HG03520 (cell line): ENCODE measurements around the gene ATP8B4.
"Not testable (repeated sequence)": the region's sequence is repeated elsewhere in the genome, so short reads cannot be mapped to it uniquely, and the experiment has no call there.

Experiments used
- ATAC-seq: cut with Tn5 transposase; IDR thresholded peaks from one replicate; pipeline ENCODE4 v1.9.1; 2021; ENCODE audit warnings: mild to moderate bottlenecking, moderate library complexity; ENCODE audit not compliant: unreplicated experiment

Gene ATP8B4

GRCh38 chr15:50119063-50120040 lies at the start of gene ATP8B4:
ATP8B4 (minus strand) TSS chr15:50119233; CDS start chr15:50106966, 12,267 bp downstream.
- ATAC-seq: no peak

GRCh38 chr15:50168379-50168778 lies 49.3 kb upstream of the ATP8B4 start:
- ATAC-seq: no peak

GRCh38 chr15:50167110-50167509 lies 48.1 kb upstream of the ATP8B4 start:
- ATAC-seq: no peak

- ATAC-seq: no peak
Measured at GRCh38 chr15:50166216-50166615, 47.2 kb upstream of the ATP8B4 start.

- no peak for ATAC-seq
Measured at GRCh38 chr15:50164458-50164857, 45.4 kb upstream of the ATP8B4 start.

- ATAC-seq: no peak
Measured at GRCh38 chr15:50163719-50164410, 44.8 kb upstream of the ATP8B4 start.

- no peak for ATAC-seq
Measured at GRCh38 chr15:50162969-50163718, 44.1 kb upstream of the ATP8B4 start.

- ATAC-seq: not testable (repeated sequence)
Measured at GRCh38 chr15:50158236-50158635, 39.2 kb upstream of the ATP8B4 start.

GRCh38 chr15:50151476-50151875 lies 32.4 kb upstream of the ATP8B4 start:
- no peak for ATAC-seq

- ATAC-seq: no peak
Measured at GRCh38 chr15:50150851-50151250, 31.8 kb upstream of the ATP8B4 start.

- no peak for ATAC-seq
Measured at GRCh38 chr15:50150349-50150748, 31.3 kb upstream of the ATP8B4 start.

GRCh38 chr15:50149090-50149489 lies 30.1 kb upstream of the ATP8B4 start:
- ATAC-seq: no peak

GRCh38 chr15:50148362-50148963 lies 29.4 kb upstream of the ATP8B4 start:
- ATAC-seq: no peak

GRCh38 chr15:50146632-50147031 lies 27.6 kb upstream of the ATP8B4 start:
- no peak for ATAC-seq

- ATAC-seq: no peak
Measured at GRCh38 chr15:50145451-50145872, 26.4 kb upstream of the ATP8B4 start.

GRCh38 chr15:50144341-50145120 lies 25.5 kb upstream of the ATP8B4 start:
- ATAC-seq: no peak

GRCh38 chr15:50143255-50143860 lies 24.3 kb upstream of the ATP8B4 start:
- no peak for ATAC-seq

- ATAC-seq: no peak
Measured at GRCh38 chr15:50141856-50142255, 22.8 kb upstream of the ATP8B4 start.

GRCh38 chr15:50140983-50141382 lies 21.9 kb upstream of the ATP8B4 start:
- no peak for ATAC-seq

GRCh38 chr15:50140098-50140497 lies 21.1 kb upstream of the ATP8B4 start:
- no peak for ATAC-seq
